Vagina (tissue), 2 donors: Measurements from ENCODE around the gene AMIGO2. TPM values are rescaled to one million over a fixed set of nuclear protein-coding genes. Genes with fewer than 3 reads are reported as not detected.

Experiments used
- DNase-seq, 2 donors: peaks; one replicate each; pipeline ENCODE4 v3.0.0-alpha.2; 2017; ENCODE audit errors: extremely low spot score in 2 of 2
- H3K27ac ChIP-seq: fragments of 200-600 bp; sonication (generic); one replicate; pipeline ENCODE4 v1.5.1; 2019
- H3K27me3 ChIP-seq: fragments of 200-600 bp; sonication (generic); one replicate; pipeline ENCODE4 v1.5.1; 2019
- H3K36me3 ChIP-seq, 2 donors: fragments of 200-600 bp; sonication (generic); one replicate each; pipeline ENCODE4 v1.5.1; 2017 to 2019
- H3K4me1 ChIP-seq: fragments of 200-600 bp; sonication (generic); one replicate; pipeline ENCODE4 v1.5.1; 2019
- H3K4me3 ChIP-seq, 2 donors: fragments of 200-600 bp; sonication (generic); 1 replicate in 1 of 2; 2 replicates in 1 of 2; pipeline ENCODE4 v1.5.1; 2016 to 2019
- H3K9me3 ChIP-seq: fragments of 200-600 bp; sonication (generic); one replicate; pipeline ENCODE4 v1.5.1; 2019
- POLR2A ChIP-seq, 2 donors: fragments of 450-650 bp; IDR thresholded peaks; one replicate each; pipeline ENCODE4 v1.6.1; 2017; ENCODE audit warnings: antibody characterized with exemption in 2 of 2, mild to moderate bottlenecking in 2 of 2, moderate library complexity in 2 of 2
- POLR2AphosphoS5 ChIP-seq, 2 donors: sonication (generic); formaldehyde crosslinking; IDR thresholded peaks; one replicate each; pipeline ENCODE4 v1.9.0; 2017; ENCODE audit warnings: antibody characterized with exemption in 2 of 2, mild to moderate bottlenecking in 2 of 2, low read depth in 1 of 2; ENCODE audit not compliant: insufficient read depth in 1 of 2
- intact Hi-C: fragments of 100-400 bp; cut with DNase I; formaldehyde crosslinking; loops from one replicate; pipeline ENCODE4 v1.15.1; 2023
- total RNA-seq: library from RNA; depleted of rRNA; stranded (reverse); fragments of >200 nt; gene quantifications from one replicate; pipeline ENCODE4 v1.2.3, GENCODE V29; 2016
- TF ChIP-seq, protein P1 (sequence below), 3 experiments: fragments of 450-650 bp in 2 of 3; fragments of 200-600 bp in 1 of 3; sonication (generic) in 1 of 3; IDR thresholded peaks; one replicate each; pipeline ENCODE4 v1.5.1; 2017 to 2019; ENCODE audit warnings: antibody characterized with exemption in 3 of 3, mild to moderate bottlenecking in 2 of 3, moderate library complexity in 2 of 3

AMIGO2 gene
- total RNA-seq, 1 donor from 2014 or later = 20.4 TPM

DNA sequence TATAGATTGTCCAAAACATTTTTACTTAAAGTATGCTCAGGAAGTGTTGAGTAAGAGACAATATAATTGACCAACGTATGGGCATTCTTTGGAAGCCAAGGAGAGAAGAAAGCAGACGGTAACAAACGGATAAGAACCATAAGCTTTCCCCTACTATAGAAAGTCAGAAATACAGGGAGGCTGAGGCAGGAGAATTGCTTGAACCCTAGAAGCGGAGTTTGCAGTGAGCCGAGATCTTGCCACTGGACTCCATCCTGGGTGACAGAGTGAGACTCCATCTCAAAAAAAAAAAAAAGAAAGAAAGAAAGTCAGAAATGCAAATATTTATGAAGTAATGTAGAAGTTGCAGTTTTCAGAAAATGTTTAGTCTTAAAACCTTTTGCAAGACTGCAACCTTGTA lies 51.6 kb downstream of the AMIGO2 start:
- Histone ChIP-seq H3K9me3 (no peaks in the 10 kb centered on the region), H3K36me3 (no peaks in the 10 kb centered on the region), H3K4me1 (no peaks in the 10 kb centered on the region), H3K27me3 (no peaks in the 10 kb centered on the region), H3K4me3 (no peak overlapping the region), H3K27ac (no peak overlapping the region)
- intact Hi-C loops = no loop called here
- TF ChIP-seq, protein P1, sequence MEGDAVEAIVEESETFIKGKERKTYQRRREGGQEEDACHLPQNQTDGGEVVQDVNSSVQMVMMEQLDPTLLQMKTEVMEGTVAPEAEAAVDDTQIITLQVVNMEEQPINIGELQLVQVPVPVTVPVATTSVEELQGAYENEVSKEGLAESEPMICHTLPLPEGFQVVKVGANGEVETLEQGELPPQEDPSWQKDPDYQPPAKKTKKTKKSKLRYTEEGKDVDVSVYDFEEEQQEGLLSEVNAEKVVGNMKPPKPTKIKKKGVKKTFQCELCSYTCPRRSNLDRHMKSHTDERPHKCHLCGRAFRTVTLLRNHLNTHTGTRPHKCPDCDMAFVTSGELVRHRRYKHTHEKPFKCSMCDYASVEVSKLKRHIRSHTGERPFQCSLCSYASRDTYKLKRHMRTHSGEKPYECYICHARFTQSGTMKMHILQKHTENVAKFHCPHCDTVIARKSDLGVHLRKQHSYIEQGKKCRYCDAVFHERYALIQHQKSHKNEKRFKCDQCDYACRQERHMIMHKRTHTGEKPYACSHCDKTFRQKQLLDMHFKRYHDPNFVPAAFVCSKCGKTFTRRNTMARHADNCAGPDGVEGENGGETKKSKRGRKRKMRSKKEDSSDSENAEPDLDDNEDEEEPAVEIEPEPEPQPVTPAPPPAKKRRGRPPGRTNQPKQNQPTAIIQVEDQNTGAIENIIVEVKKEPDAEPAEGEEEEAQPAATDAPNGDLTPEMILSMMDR (IDR thresholded peaks at IDR 0.05) = no peak
- no peak for TF ChIP-seq POLR2A (IDR thresholded peaks at IDR 0.05)
- no peak for TF ChIP-seq POLR2AphosphoS5 (IDR thresholded peaks at IDR 0.05; ENCODE audit: insufficient read depth in 1 of 2, low read depth in 1 of 2)
- DNase-seq = no peak

Other genes starting within 250 kb of the AMIGO2 start
- gene PCED1B, start 338 bp downstream of the AMIGO2 start, total RNA-seq = 6.9 TPM